ENCODE results near the gene TMEM52.

The TMEM52 gene

GRCh38 chr1:1900883-1901640, 18.0 kb downstream of the TMEM52 start:
- no peaks in the 10 kb centered on the region for H3K4me1 ChIP-seq (ENCODE audit: control insufficient read depth, insufficient read depth, low read length, poor library complexity, severe bottlenecking)
- H3K9me3 ChIP-seq (ENCODE audit: control insufficient read depth, low read length) = no peaks in the 10 kb centered on the region
- H3K36me3 ChIP-seq (ENCODE audit: control insufficient read depth, insufficient read depth, low read length) = no peaks in the 10 kb centered on the region
- H3K4me3 ChIP-seq (ENCODE audit: extremely low read depth, insufficient read depth, low read length, poor library complexity, severe bottlenecking) = no peak overlapping the region
- no peak overlapping the region for H3K27ac ChIP-seq (ENCODE audit: low read depth, low read length, severe bottlenecking)
- WGBS, 2 experiments (ENCODE audit: insufficient coverage in 2 of 2) = 83 to 91% methylated on average over 11 to 12 of the region's 14 CpGs

GRCh38 chr1:1899967-1900327, 19.1 kb downstream of the TMEM52 start:
- no peaks in the 10 kb centered on the region for H3K36me3 ChIP-seq (ENCODE audit: control insufficient read depth, insufficient read depth, low read length)
- H3K4me3 ChIP-seq (ENCODE audit: extremely low read depth, insufficient read depth, low read length, poor library complexity, severe bottlenecking) = no peak overlapping the region
- no peak overlapping the region for H3K27ac ChIP-seq (ENCODE audit: low read depth, low read length, severe bottlenecking)
- no peaks in the 10 kb centered on the region for H3K4me1 ChIP-seq (ENCODE audit: control insufficient read depth, insufficient read depth, low read length, poor library complexity, severe bottlenecking)
- no peaks in the 10 kb centered on the region for H3K9me3 ChIP-seq (ENCODE audit: control insufficient read depth, low read length)
- WGBS, 2 experiments (ENCODE audit: insufficient coverage in 2 of 2) = 92 to 96% methylated on average over 7 to 9 of the region's 9 CpGs

- no peaks in the 10 kb centered on the region for H3K36me3 ChIP-seq (ENCODE audit: control insufficient read depth, insufficient read depth, low read length)
- no peak overlapping the region for H3K4me3 ChIP-seq (ENCODE audit: extremely low read depth, insufficient read depth, low read length, poor library complexity, severe bottlenecking)
- H3K9me3 ChIP-seq (ENCODE audit: control insufficient read depth, low read length) = no peaks in the 10 kb centered on the region
- peaks cover 4% of the 10 kb centered on the region for H3K4me1 ChIP-seq (ENCODE audit: control insufficient read depth, insufficient read depth, low read length, poor library complexity, severe bottlenecking)
- no peak overlapping the region for H3K27ac ChIP-seq (ENCODE audit: low read depth, low read length, severe bottlenecking)
- WGBS, 2 experiments (ENCODE audit: insufficient coverage in 2 of 2) = 76 to 86% methylated on average over 12 to 14 of the region's 16 CpGs
Measured at GRCh38 chr1:1899266-1899966, 19.7 kb downstream of the TMEM52 start.

- Histone ChIP-seq H3K9me3 (ENCODE audit: control insufficient read depth, low read length) (no peaks in the 10 kb centered on the region), H3K4me1 (ENCODE audit: control insufficient read depth, insufficient read depth, low read length, poor library complexity, severe bottlenecking) (peaks cover 5% of the 10 kb centered on the region), H3K27ac (ENCODE audit: low read depth, low read length, severe bottlenecking) (no peak overlapping the region), H3K4me3 (ENCODE audit: extremely low read depth, insufficient read depth, low read length, poor library complexity, severe bottlenecking) (no peak overlapping the region), H3K36me3 (ENCODE audit: control insufficient read depth, insufficient read depth, low read length) (no peaks in the 10 kb centered on the region)
- 93 to 95% methylated on average over 5 of the region's 6 CpGs for WGBS, 2 experiments (ENCODE audit: insufficient coverage in 2 of 2)
Measured at GRCh38 chr1:1898246-1898933, 20.7 kb downstream of the TMEM52 start.

GRCh38 chr1:1895456-1896336, 23.4 kb downstream of the TMEM52 start:
- H3K27ac ChIP-seq (ENCODE audit: low read depth, low read length, severe bottlenecking) = no peak overlapping the region
- WGBS, 2 experiments (ENCODE audit: insufficient coverage in 2 of 2) = 93 to 97% methylated on average over 13 to 14 of the region's 14 CpGs
- H3K4me3 ChIP-seq (ENCODE audit: extremely low read depth, insufficient read depth, low read length, poor library complexity, severe bottlenecking) = no peak overlapping the region
- peaks cover 3% of the 10 kb centered on the region for H3K36me3 ChIP-seq (ENCODE audit: control insufficient read depth, insufficient read depth, low read length)
- H3K9me3 ChIP-seq (ENCODE audit: control insufficient read depth, low read length) = no peaks in the 10 kb centered on the region
- peaks cover 9% of the 10 kb centered on the region for H3K4me1 ChIP-seq (ENCODE audit: control insufficient read depth, insufficient read depth, low read length, poor library complexity, severe bottlenecking)

GRCh38 chr1:1895060-1895418, 24.0 kb downstream of the TMEM52 start:
- no peaks in the 10 kb centered on the region for H3K9me3 ChIP-seq (ENCODE audit: control insufficient read depth, low read length)
- WGBS, 2 experiments (ENCODE audit: insufficient coverage in 2 of 2) = 66 to 75% methylated on average over 7 to 10 of the region's 10 CpGs
- peaks cover 3% of the 10 kb centered on the region for H3K36me3 ChIP-seq (ENCODE audit: control insufficient read depth, insufficient read depth, low read length)
- no peak overlapping the region for H3K4me3 ChIP-seq (ENCODE audit: extremely low read depth, insufficient read depth, low read length, poor library complexity, severe bottlenecking)
- peaks cover 9% of the 10 kb centered on the region for H3K4me1 ChIP-seq (ENCODE audit: control insufficient read depth, insufficient read depth, low read length, poor library complexity, severe bottlenecking)
- H3K27ac ChIP-seq (ENCODE audit: low read depth, low read length, severe bottlenecking) = no peak overlapping the region

GRCh38 chr1:1894354-1895059, 24.6 kb downstream of the TMEM52 start:
- H3K9me3 ChIP-seq (ENCODE audit: control insufficient read depth, low read length) = no peaks in the 10 kb centered on the region
- WGBS, 2 experiments (ENCODE audit: insufficient coverage in 2 of 2) = 57 to 58% methylated on average over 7 to 8 of the region's 14 CpGs
- H3K27ac ChIP-seq (ENCODE audit: low read depth, low read length, severe bottlenecking) = no peak overlapping the region
- peaks cover 3% of the 10 kb centered on the region for H3K36me3 ChIP-seq (ENCODE audit: control insufficient read depth, insufficient read depth, low read length)
- peaks cover 9% of the 10 kb centered on the region for H3K4me1 ChIP-seq (ENCODE audit: control insufficient read depth, insufficient read depth, low read length, poor library complexity, severe bottlenecking)
- no peak overlapping the region for H3K4me3 ChIP-seq (ENCODE audit: extremely low read depth, insufficient read depth, low read length, poor library complexity, severe bottlenecking)

- Histone ChIP-seq H3K27ac (ENCODE audit: low read depth, low read length, severe bottlenecking) (no peak overlapping the region), H3K36me3 (ENCODE audit: control insufficient read depth, insufficient read depth, low read length) (peaks cover 3% of the 10 kb centered on the region), H3K4me3 (ENCODE audit: extremely low read depth, insufficient read depth, low read length, poor library complexity, severe bottlenecking) (no peak overlapping the region), H3K9me3 (ENCODE audit: control insufficient read depth, low read length) (no peaks in the 10 kb centered on the region), H3K4me1 (ENCODE audit: control insufficient read depth, insufficient read depth, low read length, poor library complexity, severe bottlenecking) (peaks cover 10% of the 10 kb centered on the region)
- 91 to 100% methylated on average over 2 of the region's 2 CpGs for WGBS, 2 experiments (ENCODE audit: insufficient coverage in 2 of 2)
Measured at GRCh38 chr1:1893997-1894353, 25.1 kb downstream of the TMEM52 start.

- H3K9me3 ChIP-seq (ENCODE audit: control insufficient read depth, low read length) = no peaks in the 10 kb centered on the region
- H3K4me3 ChIP-seq (ENCODE audit: extremely low read depth, insufficient read depth, low read length, poor library complexity, severe bottlenecking) = no peak overlapping the region
- H3K36me3 ChIP-seq (ENCODE audit: control insufficient read depth, insufficient read depth, low read length) = peaks cover 4% of the 10 kb centered on the region
- H3K4me1 ChIP-seq (ENCODE audit: control insufficient read depth, insufficient read depth, low read length, poor library complexity, severe bottlenecking) = peaks cover 15% of the 10 kb centered on the region
- 93 to 94% methylated on average over 17 to 19 of the region's 19 CpGs for WGBS, 2 experiments (ENCODE audit: insufficient coverage in 2 of 2)
- no peak overlapping the region for H3K27ac ChIP-seq (ENCODE audit: low read depth, low read length, severe bottlenecking)
Measured at GRCh38 chr1:1893291-1893985, 25.6 kb downstream of the TMEM52 start.

All from mesodermal cell (in vitro differentiated cells).